GM12891 (cell line): Measurements from ENCODE around the gene MCAM.

Experiments used
- DNase-seq: peaks from one replicate; pipeline ENCODE4 v3.0.0; 2011; ENCODE audit warnings: low spot score; ENCODE audit not compliant: insufficient read length
- FAIRE-seq: peaks from 2 replicates; lab custom pipeline; 2011; peaks lifted over from hg19 to GRCh38; lab: Jason Lieb, UNC
- PAX5 ChIP-seq: IDR thresholded peaks from 2 replicates; pipeline ENCODE4 v1.6.1; 2011; ENCODE audit warnings: low read length, moderate library complexity, mild to moderate bottlenecking; ENCODE audit not compliant: insufficient read depth, severe bottlenecking
- POLR2A ChIP-seq: IDR thresholded peaks from 2 replicates; pipeline ENCODE4 v1.6.1; 2011; ENCODE audit warnings: low read depth, low read length, control low read depth
- POLR2AphosphoS5 ChIP-seq: IDR thresholded peaks from 2 replicates; pipeline ENCODE4 v1.6.1; 2011; ENCODE audit warnings: low read depth, low read length, control low read depth
- POU2F2 ChIP-seq: IDR thresholded peaks from 2 replicates; pipeline ENCODE4 v1.6.1; 2011; ENCODE audit warnings: low read depth, mild to moderate bottlenecking, control low read depth, low read length, moderate library complexity
- SPI1 ChIP-seq: IDR thresholded peaks from 2 replicates; pipeline ENCODE4 v1.6.1; 2011; ENCODE audit warnings: low read depth, low read length, control low read depth
- TAF1 ChIP-seq: IDR thresholded peaks from 2 replicates; pipeline ENCODE4 v1.6.1; 2011; ENCODE audit warnings: low read depth, low read length, control low read depth

MCAM gene

GRCh38 chr11:119359365-119360214, 42.7 kb upstream of the MCAM start:
- FAIRE-seq (no peak), DNase-seq (no peak)
- TF ChIP-seq SPI1 (peak; percentile 33; the same call in 1 of the 2 replicates), POU2F2 (no peak)

GRCh38 chr11:119357074-119357473, 40.1 kb upstream of the MCAM start:
- TF ChIP-seq POU2F2 (no peak), POLR2AphosphoS5 (no peak), TAF1 (no peak), SPI1 (no peak), PAX5 (no peak)
- DNase-seq = no peak
- no peak for FAIRE-seq

- peak; percentile 78 for FAIRE-seq
Observed at GRCh38 chr11:119356349-119357031, 39.6 kb upstream of the MCAM start.

DNA sequence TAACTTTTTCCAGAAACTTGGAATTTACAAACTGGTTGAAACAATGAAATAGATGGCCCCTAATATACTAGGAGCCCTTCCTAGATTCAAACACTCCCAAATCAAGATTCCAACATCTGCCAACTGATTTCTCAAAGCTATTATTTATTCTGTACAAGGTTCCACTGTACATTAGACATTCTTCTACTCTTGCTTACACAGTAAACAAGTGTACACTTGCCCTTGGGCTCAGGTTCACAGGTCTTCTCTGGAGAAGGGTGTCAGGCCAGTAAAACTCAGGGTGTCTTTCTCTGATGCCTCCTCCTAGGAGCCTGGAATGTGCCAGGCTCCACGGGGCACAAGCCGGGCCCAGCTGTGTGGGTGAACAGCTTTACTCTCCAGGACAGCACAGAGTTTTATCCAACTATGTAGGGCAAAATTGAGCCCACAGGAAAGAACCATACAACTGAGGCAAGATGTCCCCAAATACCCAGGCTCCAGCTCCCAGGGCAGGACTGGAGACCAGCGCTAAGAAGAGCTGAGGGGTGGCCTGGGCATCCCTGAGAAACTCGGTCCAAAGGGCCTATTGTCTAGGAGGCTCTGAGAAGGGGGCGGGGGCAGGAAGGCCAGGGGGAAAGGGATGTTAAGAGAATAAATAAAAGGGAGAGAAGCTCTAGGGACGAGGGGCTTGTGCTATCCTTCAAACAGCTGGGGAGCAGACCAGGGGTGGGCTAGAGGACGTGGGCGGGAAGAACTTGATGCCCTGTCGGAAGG, 38.3 kb upstream of the MCAM start:
- DNase-seq (no peak), FAIRE-seq (no peak)
- TF ChIP-seq POLR2A (no peak), PAX5 (no peak), TAF1 (no peak)

More at GRCh38 chr11:119356349-119357031, 39.6 kb upstream of the MCAM start:
- TF ChIP-seq TAF1 (no peak), SPI1 (no peak), POLR2A (no peak), POU2F2 (no peak), POLR2AphosphoS5 (no peak), PAX5 (no peak)
- peak; percentile 86 for DNase-seq

- no peak for TF ChIP-seq SPI1
- TF ChIP-seq POU2F2 = no peak
- no peak for TF ChIP-seq PAX5
- TF ChIP-seq TAF1 = no peak
- TF ChIP-seq POLR2A = no peak
- DNase-seq (no peak), FAIRE-seq (no peak)
Observed at GRCh38 chr11:119352857-119353260, 35.9 kb upstream of the MCAM start.

- FAIRE-seq (no peak), DNase-seq (no peak)
- TF ChIP-seq POU2F2 = no peak
- no peak for TF ChIP-seq POLR2A
- no peak for TF ChIP-seq PAX5
- TF ChIP-seq POLR2AphosphoS5 = no peak
- TF ChIP-seq SPI1 = no peak
- no peak for TF ChIP-seq TAF1
Observed at GRCh38 chr11:119351232-119351631, 34.3 kb upstream of the MCAM start.

DNA sequence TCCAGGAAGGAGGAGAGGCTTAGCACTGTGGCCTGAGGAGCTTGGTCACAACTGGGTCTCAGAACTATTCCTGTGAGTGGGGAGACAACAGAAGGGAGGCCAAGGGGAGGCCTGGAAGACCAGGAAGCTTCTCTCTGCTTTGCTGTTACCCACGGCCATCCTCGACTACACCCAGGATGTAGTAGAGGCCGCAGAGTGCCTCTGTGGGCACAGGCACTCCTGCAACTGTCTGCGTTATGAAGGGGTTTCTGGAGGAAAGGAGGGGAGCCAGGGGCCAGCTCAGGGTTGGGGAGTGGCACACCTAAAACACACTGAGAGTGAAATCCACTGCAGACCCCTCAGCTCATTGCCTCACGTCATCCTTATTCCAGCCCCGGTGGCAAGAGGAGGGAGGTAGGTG, 33.4 kb upstream of the MCAM start:
- DNase-seq (no peak), FAIRE-seq (no peak)
- TF ChIP-seq SPI1 = no peak
- TF ChIP-seq POLR2A = no peak
- no peak for TF ChIP-seq PAX5
- TF ChIP-seq POLR2AphosphoS5 = no peak
- TF ChIP-seq POU2F2 = no peak
- TF ChIP-seq TAF1 = no peak

- no peak for FAIRE-seq
- no peak for DNase-seq
- TF ChIP-seq POLR2A (no peak), SPI1 (no peak), TAF1 (no peak), POU2F2 (no peak), PAX5 (no peak), POLR2AphosphoS5 (no peak)
Observed at GRCh38 chr11:119347940-119348605, 31.1 kb upstream of the MCAM start.

DNA sequence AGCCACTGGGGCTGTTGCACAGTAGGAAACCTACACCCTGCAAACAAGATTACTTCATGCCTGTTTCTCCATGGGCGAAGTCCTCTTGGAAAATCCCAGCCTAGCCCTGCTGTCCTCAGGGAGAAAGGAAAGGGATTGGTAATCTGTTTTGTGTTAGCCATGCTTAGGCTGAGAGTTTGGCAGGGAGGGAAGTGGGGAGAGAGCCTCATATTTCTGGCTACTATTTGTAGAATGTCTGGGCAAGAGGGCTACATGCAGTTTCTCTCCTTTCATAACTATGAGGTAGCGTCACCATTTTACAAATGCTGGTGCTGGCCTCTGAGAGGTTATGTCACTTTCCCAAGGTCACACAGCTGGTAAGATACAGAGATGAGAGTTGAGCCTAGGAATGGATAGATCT, 30.3 kb upstream of the MCAM start:
- TF ChIP-seq POLR2A = no peak
- TF ChIP-seq PAX5 = no peak
- TF ChIP-seq POU2F2 = no peak
- TF ChIP-seq TAF1 = no peak
- no peak for TF ChIP-seq SPI1
- no peak for TF ChIP-seq POLR2AphosphoS5
- DNase-seq (no peak), FAIRE-seq (no peak)

DNA sequence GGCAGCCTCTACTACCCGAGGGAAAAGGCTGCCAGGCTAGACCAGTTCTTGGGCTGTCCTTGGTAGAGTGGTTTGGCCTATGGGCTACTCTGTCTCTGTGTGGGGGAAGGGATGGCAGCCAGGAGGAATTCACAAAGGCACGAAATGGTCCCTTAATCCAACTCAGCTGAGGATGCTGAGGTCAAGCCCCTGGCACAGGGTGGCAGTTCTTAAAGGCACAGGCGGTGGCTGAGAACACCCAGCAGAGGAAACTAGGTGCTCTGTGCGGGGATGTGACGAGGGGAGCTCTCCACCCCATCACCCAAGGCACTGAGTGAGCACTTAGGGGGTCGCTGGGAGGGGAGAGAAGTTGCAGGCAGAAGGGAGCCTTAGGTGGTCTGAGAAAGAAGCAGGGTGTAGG, 29.7 kb upstream of the MCAM start, which contains the start of gene MFRP:
MFRP (minus strand) TSS at position 101 of the 400 bp plus-strand sequence. CDS start 192 bp downstream, outside the sequence.
- FAIRE-seq (no peak), DNase-seq (no peak)
- TF ChIP-seq POLR2AphosphoS5 (no peak), POLR2A (no peak), POU2F2 (no peak), PAX5 (no peak), TAF1 (no peak), SPI1 (no peak)
